Hepatocyte (in vitro differentiated cells): ENCODE results near the gene ZDHHC14. TPM values are rescaled to one million over a fixed set of nuclear protein-coding genes. Genes with fewer than 3 reads are reported as not detected.

Experiments
- DNase-seq: peaks from one replicate; pipeline ENCODE4 v3.0.0-alpha.2; 2016; ENCODE audit warnings: low spot score
- H2AFZ ChIP-seq: fragments of 200-600 bp; sonication (generic); 2 replicates; pipeline ENCODE4 v1.6.0; 2016; ENCODE audit warnings: antibody characterized with exemption, mild to moderate bottlenecking
- H3K27ac ChIP-seq: fragments of 200-600 bp; sonication (generic); 2 replicates; pipeline ENCODE4 v1.5.1; 2016; ENCODE audit warnings: mild to moderate bottlenecking
- H3K27me3 ChIP-seq: fragments of 200-600 bp; sonication (generic); 2 replicates; pipeline ENCODE4 v1.6.1; 2016
- H3K36me3 ChIP-seq: fragments of 200-600 bp; sonication (generic); replicated peaks from 2 replicates; pipeline ENCODE4 v1.5.1; 2016; ENCODE audit warnings: low read depth; ENCODE audit not compliant: insufficient read depth
- H3K4me1 ChIP-seq: fragments of 200-600 bp; sonication (generic); 2 replicates; pipeline ENCODE4 v1.5.1; 2016; ENCODE audit warnings: mild to moderate bottlenecking, moderate library complexity; ENCODE audit not compliant: insufficient read depth
- H3K4me2 ChIP-seq: fragments of 200-600 bp; sonication (generic); 2 replicates; pipeline ENCODE4 v1.6.0; 2016
- H3K4me3 ChIP-seq: fragments of 200-600 bp; sonication (generic); 2 replicates; pipeline ENCODE4 v1.5.1; 2016; ENCODE audit warnings: mild to moderate bottlenecking
- H3K79me2 ChIP-seq: fragments of 200-600 bp; sonication (generic); 2 replicates; pipeline ENCODE4 v1.6.0; 2017; ENCODE audit warnings: mild to moderate bottlenecking
- H3K9me2 ChIP-seq: fragments of 200-600 bp; sonication (generic); replicated peaks from 2 replicates; pipeline ENCODE4 v1.6.0; 2017; ENCODE audit warnings: mild to moderate bottlenecking; ENCODE audit not compliant: insufficient read depth
- H3K9me3 ChIP-seq: fragments of 200-600 bp; sonication (generic); 2 replicates; pipeline ENCODE4 v1.5.1; 2016; ENCODE audit warnings: low read depth, mild to moderate bottlenecking
- H4K20me1 ChIP-seq: fragments of 200-600 bp; sonication (generic); 2 replicates; pipeline ENCODE4 v1.6.0; 2016; ENCODE audit warnings: mild to moderate bottlenecking; ENCODE audit not compliant: insufficient read depth, poor library complexity, severe bottlenecking
- CTCF ChIP-seq: fragments of 200-600 bp; sonication (generic); IDR thresholded peaks from 2 replicates; pipeline ENCODE4 v1.5.1; 2016; ENCODE audit warnings: antibody characterized with exemption, mild to moderate bottlenecking; ENCODE audit not compliant: poor library complexity
- EZH2 ChIP-seq: fragments of 200-600 bp; sonication (generic); IDR thresholded peaks from 2 replicates; pipeline ENCODE4 v1.6.1; 2016; ENCODE audit warnings: antibody characterized with exemption, mild to moderate bottlenecking, borderline replicate concordance
- EZH2phosphoT487 ChIP-seq: fragments of 200-600 bp; sonication (generic); IDR thresholded peaks from one replicate; pipeline ENCODE4 v1.6.1; 2018; ENCODE audit warnings: antibody characterized with exemption, mild to moderate bottlenecking, low read depth, moderate library complexity; ENCODE audit not compliant: unreplicated experiment, severe bottlenecking
- WGBS: methylation state at CpG from one replicate; pipeline ENCODE4 v1.1.6; 2016; ENCODE audit warnings: low lambda C conversion rate; ENCODE audit errors: missing lambda C conversion rate; 5-methylcytosine and 5-hydroxymethylcytosine counted together
- polyA plus RNA-seq: library from polyadenylated mRNA; unstranded; fragments of >200 nt; fragmentation: Nextera tagmentation; extraction: Ambion mirVana; gene quantifications from 2 replicates; pipeline ENCODE4 v1.2.1, GENCODE V29; 2016
- total RNA-seq: library from RNA; depleted of rRNA; stranded (reverse); fragments of >200 nt; gene quantifications from 2 replicates; pipeline ENCODE4 v1.2.3, GENCODE V29; 2014

The ZDHHC14 gene
- total and polyA plus RNA-seq, 2 experiments from 2014 or later: 11.8 to 25.2 TPM

GRCh38 chr6:157453978-157454377, 73.0 kb downstream of the ZDHHC14 start:
- DNase-seq: no peak
- H3K4me3 ChIP-seq: no peak overlapping the region
- H3K9me3 ChIP-seq: no peaks in the 10 kb centered on the region
- H3K4me1 ChIP-seq: peaks cover 7% of the 10 kb centered on the region
- H2AFZ ChIP-seq: no peak overlapping the region
- H4K20me1 ChIP-seq: no peaks in the 10 kb centered on the region
- H3K9me2 ChIP-seq: no peaks in the 10 kb centered on the region
- no peaks in the 10 kb centered on the region for H3K27me3 ChIP-seq
- no peaks in the 10 kb centered on the region for H3K36me3 ChIP-seq
- TF ChIP-seq CTCF (no peak), EZH2 (no peak), EZH2phosphoT487 (no peak)
- H3K4me2 ChIP-seq: no peak overlapping the region
- peaks cover 14% of the 10 kb centered on the region for H3K79me2 ChIP-seq
- H3K27ac ChIP-seq: no peak overlapping the region

- H2AFZ ChIP-seq: no peak overlapping the region
- H3K36me3 ChIP-seq: no peaks in the 10 kb centered on the region
- H3K9me2 ChIP-seq: no peaks in the 10 kb centered on the region
- no peak overlapping the region for H3K4me3 ChIP-seq
- H3K4me2 ChIP-seq: no peak overlapping the region
- H3K27me3 ChIP-seq: no peaks in the 10 kb centered on the region
- H3K9me3 ChIP-seq: no peaks in the 10 kb centered on the region
- H3K27ac ChIP-seq: no peak overlapping the region
- H4K20me1 ChIP-seq: no peaks in the 10 kb centered on the region
- no peak for TF ChIP-seq EZH2phosphoT487
- TF ChIP-seq CTCF: no peak
- TF ChIP-seq EZH2: no peak
- 95% methylated on average over 14 of the region's 14 CpGs for WGBS
- DNase-seq: no peak
- peaks cover 6% of the 10 kb centered on the region for H3K4me1 ChIP-seq
- H3K79me2 ChIP-seq: peaks cover 19% of the 10 kb centered on the region
These were observed 74.0 kb downstream of the ZDHHC14 start for GRCh38 chr6:157454762-157455714.

GRCh38 chr6:157455731-157456523, 74.9 kb downstream of the ZDHHC14 start:
- H3K4me1 ChIP-seq: no peaks in the 10 kb centered on the region
- TF ChIP-seq EZH2phosphoT487: no peak
- no peak for TF ChIP-seq CTCF
- no peak for TF ChIP-seq EZH2
- no peaks in the 10 kb centered on the region for H3K9me3 ChIP-seq
- no peak overlapping the region for H3K4me3 ChIP-seq
- no peaks in the 10 kb centered on the region for H4K20me1 ChIP-seq
- no peaks in the 10 kb centered on the region for H3K9me2 ChIP-seq
- H3K27me3 ChIP-seq: no peaks in the 10 kb centered on the region
- WGBS: 88% methylated on average over 25 of the region's 25 CpGs
- H3K36me3 ChIP-seq: no peaks in the 10 kb centered on the region
- no peak overlapping the region for H3K4me2 ChIP-seq
- peaks cover 19% of the 10 kb centered on the region for H3K79me2 ChIP-seq
- no peak for DNase-seq
- H3K27ac ChIP-seq: no peak overlapping the region
- H2AFZ ChIP-seq: no peak overlapping the region
